Ishikawa (cell line): Measurements from ENCODE around the gene DNLZ.

Source experiments
- CEBPB ChIP-seq: IDR thresholded peaks from 2 replicates; pipeline ENCODE4 v1.6.1; 2012
- CREB1 ChIP-seq: IDR thresholded peaks from 2 replicates; pipeline ENCODE4 v1.6.1; 2012; ENCODE audit warnings: low read depth
- EGR1 ChIP-seq: IDR thresholded peaks from 2 replicates; pipeline ENCODE4 v1.6.1; 2012
- EP300 ChIP-seq: IDR thresholded peaks from 2 replicates; pipeline ENCODE4 v1.6.1; 2012; ENCODE audit warnings: borderline replicate concordance
- FOXM1 ChIP-seq: IDR thresholded peaks from 2 replicates; pipeline ENCODE4 v1.6.1; 2012; ENCODE audit warnings: low read depth, borderline replicate concordance
- MAX ChIP-seq: IDR thresholded peaks from 2 replicates; pipeline ENCODE4 v1.6.1; 2012
- NFIC ChIP-seq: IDR thresholded peaks from 2 replicates; pipeline ENCODE4 v1.6.1; 2012
- RAD21 ChIP-seq: IDR thresholded peaks from 2 replicates; pipeline ENCODE4 v1.6.1; 2012; ENCODE audit warnings: low read depth
- REST ChIP-seq: IDR thresholded peaks from 2 replicates; pipeline ENCODE4 v1.6.1; 2012; ENCODE audit warnings: low read depth, mild to moderate bottlenecking
- TAF1 ChIP-seq: IDR thresholded peaks from 2 replicates; pipeline ENCODE4 v1.6.1; 2012; ENCODE audit warnings: low read depth, mild to moderate bottlenecking
- TCF12 ChIP-seq: IDR thresholded peaks from 2 replicates; pipeline ENCODE4 v1.6.1; 2012; ENCODE audit warnings: low read depth
- TEAD4 ChIP-seq: IDR thresholded peaks from 2 replicates; pipeline ENCODE4 v1.6.1; 2012
- USF1 ChIP-seq: IDR thresholded peaks from 2 replicates; pipeline ENCODE4 v1.6.1; 2012
- YY1 ChIP-seq: IDR thresholded peaks from 2 replicates; pipeline ENCODE4 v1.6.1; 2012; ENCODE audit warnings: low read depth
- ZBTB7A ChIP-seq: IDR thresholded peaks from 2 replicates; pipeline ENCODE4 v1.6.1; 2012; ENCODE audit warnings: low read depth

DNLZ gene

DNA sequence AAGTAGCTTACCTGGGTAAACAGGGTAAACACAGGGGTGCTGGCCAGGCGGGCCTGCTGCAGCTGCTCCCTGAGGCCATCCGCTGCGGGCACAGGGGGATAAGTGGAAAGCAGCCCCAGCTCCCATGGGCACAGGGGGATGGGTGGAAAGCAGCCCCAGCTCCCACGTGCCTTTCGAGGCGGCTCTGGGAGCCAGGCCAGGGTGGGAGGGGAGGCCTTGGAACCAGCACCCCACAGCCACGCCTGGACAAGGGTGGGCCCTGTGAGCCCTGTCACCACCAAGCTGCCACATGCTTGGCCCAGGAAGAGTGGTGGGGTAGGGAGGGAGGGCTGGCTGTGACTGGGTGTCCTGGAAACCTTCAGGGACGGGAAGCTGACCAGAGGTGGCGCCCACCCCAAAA, 17.8 kb upstream of the DNLZ start:
- no peak for TF ChIP-seq TCF12
- TF ChIP-seq RAD21, result no peak
- TF ChIP-seq TEAD4, result no peak
- TF ChIP-seq ZBTB7A, result no peak
- TF ChIP-seq USF1, result no peak
- no peak for TF ChIP-seq NFIC
- TF ChIP-seq CEBPB, result no peak
- no peak for TF ChIP-seq EGR1
- no peak for TF ChIP-seq CREB1
- TF ChIP-seq REST, result no peak
- no peak for TF ChIP-seq TAF1
- TF ChIP-seq EP300, result no peak
- TF ChIP-seq YY1, result no peak
- TF ChIP-seq MAX, result no peak
- no peak for TF ChIP-seq FOXM1

- TF ChIP-seq REST (no peak), FOXM1 (no peak), USF1 (no peak), EGR1 (no peak), CEBPB (no peak), EP300 (no peak), CREB1 (no peak), TEAD4 (no peak), YY1 (no peak), TCF12 (no peak), NFIC (no peak), RAD21 (no peak), MAX (no peak), ZBTB7A (no peak), TAF1 (no peak)
These were observed 16.8 kb upstream of the DNLZ start for GRCh38 chr9:136380381-136380780.

- TF ChIP-seq TEAD4 (no peak), FOXM1 (no peak), RAD21 (no peak), CEBPB (no peak), USF1 (no peak), EP300 (no peak)
These were observed 16.3 kb upstream of the DNLZ start for GRCh38 chr9:136379891-136380290.

GRCh38 chr9:136379401-136379800, 15.9 kb upstream of the DNLZ start:
- no peak for TF ChIP-seq YY1
- no peak for TF ChIP-seq CREB1
- no peak for TF ChIP-seq TAF1

GRCh38 chr9:136379003-136379287, 15.4 kb upstream of the DNLZ start:
- TF ChIP-seq EGR1 (no peak), TCF12 (no peak), REST (no peak), YY1 (no peak), TEAD4 (no peak), FOXM1 (no peak), MAX (no peak), EP300 (no peak), RAD21 (no peak), TAF1 (no peak), NFIC (no peak), CREB1 (no peak), USF1 (no peak)
